PC-3 (cell line): ENCODE data around the gene EFTUD2. TPM values are rescaled to one million over a fixed set of nuclear protein-coding genes. Genes with fewer than 3 reads are reported as not detected.

Source experiments
- ATAC-seq: fragments of 200-7000 bp; cut with Tn5 transposase; 2 replicates; pipeline ENCODE4 v1.9.1; 2020; ENCODE audit warnings: mild to moderate bottlenecking, moderate library complexity
- BruUV-seq: library from RNA; stranded (reverse); fragments of 400-500 nt; replicated peaks from 2 replicates; lab custom pipeline; 2021; lab: Mats Ljungman, UMichigan
- CTCF ChIA-PET: fragments of 300-600 bp; sonication (Branson Sonifier 250); formaldehyde crosslinking; loops from one replicate; lab custom pipeline; 2022; ENCODE audit warnings: antibody characterized with exemption; lab: Charles Lee
- POLR2A ChIA-PET: fragments of 300-600 bp; sonication (Branson Sonifier 250); formaldehyde crosslinking; loops from one replicate; lab custom pipeline; 2022; ENCODE audit warnings: antibody characterized with exemption; ENCODE audit not compliant: unreplicated experiment; lab: Charles Lee
- DNase-seq: peaks from one replicate; pipeline ENCODE4 v3.0.0-alpha.2; 2015
- H2AFZ ChIP-seq: fragments of 300-600 bp; sonication (generic); 2 replicates; pipeline ENCODE4 v1.6.0; 2016; ENCODE audit warnings: antibody characterized with exemption, low read length
- H3F3A ChIP-seq: fragments of 300-600 bp; sonication (generic); one replicate; pipeline ENCODE4 v1.6.0; 2017; ENCODE audit warnings: antibody characterized with exemption, low read length, control low read depth, mild to moderate bottlenecking; ENCODE audit not compliant: unreplicated experiment
- H3K27ac ChIP-seq: fragments of 300-600 bp; sonication (generic); 2 replicates; pipeline ENCODE4 v1.5.1; 2016; ENCODE audit warnings: mild to moderate bottlenecking, low read length
- H3K27me3 ChIP-seq: fragments of 300-600 bp; sonication (generic); 2 replicates; pipeline ENCODE4 v1.6.1; 2016; ENCODE audit warnings: low read length, mixed read lengths
- H3K36me3 ChIP-seq: fragments of 300-600 bp; sonication (generic); 2 replicates; pipeline ENCODE4 v1.6.1; 2016; ENCODE audit warnings: low read depth, mixed run types, low read length, mixed read lengths
- H3K4me1 ChIP-seq: fragments of 300-600 bp; sonication (generic); 2 replicates; pipeline ENCODE4 v1.5.1; 2016; ENCODE audit warnings: low read length; ENCODE audit not compliant: insufficient read depth
- H3K4me2 ChIP-seq: fragments of 300-600 bp; sonication (generic); 2 replicates; pipeline ENCODE4 v1.6.0; 2016; ENCODE audit warnings: low read length
- H3K4me3 ChIP-seq: fragments of 300-600 bp; sonication (generic); 2 replicates; pipeline ENCODE4 v1.5.1; 2016; ENCODE audit warnings: mild to moderate bottlenecking, low read length, mixed read lengths
- H3K79me2 ChIP-seq: fragments of 300-600 bp; sonication (generic); 2 replicates; pipeline ENCODE4 v1.6.1; 2017; ENCODE audit warnings: low read length, mixed read lengths
- H3K9ac ChIP-seq: fragments of 300-600 bp; sonication (generic); 2 replicates; pipeline ENCODE4 v1.6.0; 2016; ENCODE audit warnings: mild to moderate bottlenecking, low read length
- H3K9me2 ChIP-seq: fragments of 300-600 bp; sonication (generic); replicated peaks from 2 replicates; pipeline ENCODE4 v1.6.1; 2016; ENCODE audit warnings: mixed run types, low read length, mixed read lengths
- H3K9me3 ChIP-seq: fragments of 300-600 bp; sonication (generic); 2 replicates; pipeline ENCODE4 v1.6.1; 2016; ENCODE audit warnings: low read length, mixed read lengths
- H4K20me1 ChIP-seq: fragments of 300-600 bp; sonication (generic); 2 replicates; pipeline ENCODE4 v1.6.1; 2016; ENCODE audit warnings: low read length, mixed read lengths
- EZH2 ChIP-seq: fragments of 300-600 bp; sonication (generic); IDR thresholded peaks from one replicate; pipeline ENCODE4 v1.6.1; 2017; ENCODE audit warnings: antibody characterized with exemption, mild to moderate bottlenecking, low read length; ENCODE audit not compliant: unreplicated experiment
- EZH2phosphoT487 ChIP-seq: fragments of 300-600 bp; sonication (generic); IDR thresholded peaks from 2 replicates; pipeline ENCODE4 v1.6.1; 2018; ENCODE audit warnings: mild to moderate bottlenecking, antibody characterized with exemption, low read length, borderline replicate concordance
- intact Hi-C: fragments of 100-400 bp; cut with micrococcal nuclease; formaldehyde crosslinking; loops from 2 replicates; pipeline ENCODE4 v1.9.0; 2023
- total RNA-seq: library from RNA; depleted of rRNA; stranded (reverse); fragments of >200 nt; gene quantifications from 2 replicates; pipeline ENCODE4 v1.2.3, GENCODE V29; 2014
- TF ChIP-seq, protein P1 (sequence below): fragments of 300-600 bp; sonication (generic); conservative IDR thresholded peaks from 2 replicates; pipeline ENCODE4 v1.5.1; 2017; ENCODE audit warnings: antibody characterized with exemption, low read depth, mild to moderate bottlenecking, low read length

Gene EFTUD2
- total RNA-seq, 1 experiment from 2014 or later = 227 TPM

DNA sequence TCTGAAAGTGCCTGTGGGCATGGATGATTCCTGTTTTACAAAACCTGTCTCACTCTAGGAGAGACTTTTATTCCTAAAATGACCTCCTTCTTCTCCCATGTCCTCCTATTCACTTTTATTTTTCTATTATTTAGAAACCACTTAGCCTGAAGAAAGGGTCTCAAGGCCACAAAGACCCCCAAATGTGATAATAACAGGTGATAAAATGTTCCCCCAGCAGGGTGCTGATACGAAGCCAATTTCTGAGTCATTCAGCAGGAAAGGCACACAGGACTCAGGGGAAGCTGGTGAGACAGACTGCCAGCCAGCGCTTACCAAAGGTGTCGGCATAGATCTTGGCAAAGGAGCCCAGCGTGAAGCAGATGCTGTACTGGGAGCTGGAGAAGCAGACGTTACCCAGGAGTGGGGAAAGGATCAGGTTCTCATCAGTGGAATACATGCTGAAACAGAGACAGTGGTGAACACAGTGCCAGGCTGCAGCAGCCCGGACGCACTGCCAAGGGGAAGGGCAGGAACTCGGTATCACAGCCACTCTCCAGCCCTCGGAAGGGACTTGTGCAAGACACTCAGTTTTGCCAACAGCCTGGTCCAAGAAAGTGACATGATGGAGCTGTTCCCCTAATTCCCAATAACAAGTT is 27.0 kb downstream of the EFTUD2 start:
- ATAC-seq (peak; percentile 98), DNase-seq (peak; percentile 47)
- Histone ChIP-seq H3F3A (peaks cover 3% of the 10 kb centered on the region), H3K9me2 (no peaks in the 10 kb centered on the region), H4K20me1 (no peaks in the 10 kb centered on the region), H3K4me3 (no peak overlapping the region), H2AFZ (no peak overlapping the region), H3K4me2 (no peak overlapping the region), H3K4me1 (peaks cover 12% of the 10 kb centered on the region; the same call in 1 of the 2 replicates), H3K27ac (no peak overlapping the region), H3K9me3 (no peaks in the 10 kb centered on the region), H3K9ac (no peak overlapping the region), H3K36me3 (peaks cover 75% of the 10 kb centered on the region), H3K27me3 (no peaks in the 10 kb centered on the region), H3K79me2 (no peaks in the 10 kb centered on the region)
- CTCF ChIA-PET = interaction anchor here (0.7 kb wide), 1 partner anchor 26 kb away, joined by 3 read pairs; no protein-coding TSS in a partner anchor
- BruUV-seq = no TSS peak
- TF ChIP-seq EZH2phosphoT487 (no peak), EZH2 (no peak)
- TF ChIP-seq, protein P1, sequence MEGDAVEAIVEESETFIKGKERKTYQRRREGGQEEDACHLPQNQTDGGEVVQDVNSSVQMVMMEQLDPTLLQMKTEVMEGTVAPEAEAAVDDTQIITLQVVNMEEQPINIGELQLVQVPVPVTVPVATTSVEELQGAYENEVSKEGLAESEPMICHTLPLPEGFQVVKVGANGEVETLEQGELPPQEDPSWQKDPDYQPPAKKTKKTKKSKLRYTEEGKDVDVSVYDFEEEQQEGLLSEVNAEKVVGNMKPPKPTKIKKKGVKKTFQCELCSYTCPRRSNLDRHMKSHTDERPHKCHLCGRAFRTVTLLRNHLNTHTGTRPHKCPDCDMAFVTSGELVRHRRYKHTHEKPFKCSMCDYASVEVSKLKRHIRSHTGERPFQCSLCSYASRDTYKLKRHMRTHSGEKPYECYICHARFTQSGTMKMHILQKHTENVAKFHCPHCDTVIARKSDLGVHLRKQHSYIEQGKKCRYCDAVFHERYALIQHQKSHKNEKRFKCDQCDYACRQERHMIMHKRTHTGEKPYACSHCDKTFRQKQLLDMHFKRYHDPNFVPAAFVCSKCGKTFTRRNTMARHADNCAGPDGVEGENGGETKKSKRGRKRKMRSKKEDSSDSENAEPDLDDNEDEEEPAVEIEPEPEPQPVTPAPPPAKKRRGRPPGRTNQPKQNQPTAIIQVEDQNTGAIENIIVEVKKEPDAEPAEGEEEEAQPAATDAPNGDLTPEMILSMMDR = no peak
- POLR2A ChIA-PET = no interaction called here
- intact Hi-C loops = no loop called here

DNA sequence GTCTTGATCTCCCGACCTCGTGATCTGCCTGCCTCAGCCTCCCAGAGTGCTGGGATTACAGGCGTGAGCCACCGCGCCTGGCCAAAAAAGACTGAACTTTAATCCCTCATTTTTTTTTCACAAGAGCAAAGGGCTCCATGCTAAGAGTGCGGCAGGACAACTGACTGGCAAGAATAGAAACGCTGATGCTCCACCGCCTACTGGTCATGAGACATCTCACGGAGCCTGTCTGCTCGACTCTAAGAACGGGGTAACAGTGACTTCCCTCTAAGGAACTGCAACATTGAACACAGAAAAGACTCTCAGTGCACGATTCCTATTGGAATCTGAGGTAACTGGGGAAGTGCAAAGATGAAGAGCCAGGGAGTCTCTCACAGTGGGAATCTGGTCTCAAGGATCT is 27.7 kb downstream of the EFTUD2 start:
- no TSS peak for BruUV-seq
- intact Hi-C loops = no loop called here
- Histone ChIP-seq H3K4me2 (no peak overlapping the region), H3K36me3 (peaks cover 75% of the 10 kb centered on the region), H3F3A (peaks cover 3% of the 10 kb centered on the region), H3K27ac (no peak overlapping the region), H3K9ac (no peak overlapping the region), H3K9me3 (no peaks in the 10 kb centered on the region), H3K27me3 (no peaks in the 10 kb centered on the region), H3K4me3 (no peak overlapping the region), H3K9me2 (no peaks in the 10 kb centered on the region), H3K79me2 (no peaks in the 10 kb centered on the region), H3K4me1 (peaks cover 12% of the 10 kb centered on the region; the same call in 1 of the 2 replicates), H4K20me1 (no peaks in the 10 kb centered on the region), H2AFZ (no peak overlapping the region)
- no peak for DNase-seq
- no peak for ATAC-seq
- POLR2A ChIA-PET = no interaction called here
- TF ChIP-seq EZH2 = no peak
- no peak for TF ChIP-seq EZH2phosphoT487
- TF ChIP-seq, protein P1 = no peak
- CTCF ChIA-PET = no interaction called here

DNA sequence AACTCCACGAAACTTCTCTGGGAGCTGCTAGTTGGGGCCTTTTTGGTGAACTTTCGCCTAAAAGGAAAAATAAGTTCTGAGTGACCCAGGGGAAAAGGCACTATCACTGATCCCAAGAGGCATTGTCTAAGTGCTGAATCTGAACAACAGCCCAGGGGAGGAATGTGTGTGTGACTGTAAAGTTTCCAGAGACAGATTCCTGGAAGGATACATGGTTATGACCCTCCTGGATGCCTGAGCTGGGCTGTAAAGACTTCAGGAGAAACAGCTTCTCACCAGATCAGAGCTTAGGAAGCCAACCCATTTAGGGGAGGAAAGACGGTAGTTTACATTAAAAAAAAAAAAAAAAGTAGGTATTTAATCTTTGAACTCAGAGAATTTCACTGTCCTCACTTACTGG is 31.4 kb downstream of the EFTUD2 start:
- DNase-seq = no peak
- ChIA-PET CTCF (no interaction called here), POLR2A (no interaction called here)
- H3K9ac ChIP-seq = no peak overlapping the region
- no peak overlapping the region for H3K4me2 ChIP-seq
- TF ChIP-seq EZH2phosphoT487 (no peak), EZH2 (no peak)
- TF ChIP-seq, protein P1 = no peak
- peaks cover 6% of the 10 kb centered on the region; the same call in 1 of the 2 replicates for H3K4me1 ChIP-seq
- no peak for ATAC-seq
- H3K79me2 ChIP-seq = no peaks in the 10 kb centered on the region
- no peaks in the 10 kb centered on the region for H3K9me2 ChIP-seq
- no peak overlapping the region for H2AFZ ChIP-seq
- H3K4me3 ChIP-seq = no peak overlapping the region
- H4K20me1 ChIP-seq = no peaks in the 10 kb centered on the region
- peaks cover 75% of the 10 kb centered on the region for H3K36me3 ChIP-seq
- H3K27ac ChIP-seq = no peak overlapping the region
- H3K9me3 ChIP-seq = no peaks in the 10 kb centered on the region
- no peaks in the 10 kb centered on the region for H3K27me3 ChIP-seq
- no TSS peak for BruUV-seq
- H3F3A ChIP-seq = no peaks in the 10 kb centered on the region
- intact Hi-C loops = loop anchor here (5.0 kb wide), 1 partner anchor 41 kb away; no protein-coding TSS in a partner anchor
